Measurements from ENCODE around the gene YIPF3.
"Not testable (repeated sequence)": the region's sequence is repeated elsewhere in the genome, so short reads cannot be mapped to it uniquely, and the experiment has no call there.

YIPF3 gene

DNA sequence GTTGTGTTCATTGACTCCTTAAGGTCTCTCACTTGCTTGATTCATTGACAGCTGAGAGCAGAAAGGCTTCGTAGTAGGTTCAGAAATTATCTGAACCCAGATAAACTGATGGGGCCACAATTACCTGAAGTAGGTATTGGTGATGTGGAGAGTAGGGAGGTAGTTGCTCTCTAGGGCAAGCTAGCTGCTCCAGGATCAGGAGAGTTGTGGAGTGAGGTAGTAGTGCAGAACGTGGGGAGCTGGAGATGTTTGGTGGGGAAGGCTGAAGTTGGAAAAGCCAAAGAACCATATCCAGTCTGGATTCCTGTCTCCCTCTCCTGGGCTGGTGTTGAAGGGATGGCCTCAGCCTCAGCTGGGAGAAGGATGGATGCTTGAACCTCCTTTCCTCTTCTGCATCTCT lies 23.5 kb downstream of the YIPF3 start:
- DNase-seq (ENCODE audit: low read depth): no peak

DNA sequence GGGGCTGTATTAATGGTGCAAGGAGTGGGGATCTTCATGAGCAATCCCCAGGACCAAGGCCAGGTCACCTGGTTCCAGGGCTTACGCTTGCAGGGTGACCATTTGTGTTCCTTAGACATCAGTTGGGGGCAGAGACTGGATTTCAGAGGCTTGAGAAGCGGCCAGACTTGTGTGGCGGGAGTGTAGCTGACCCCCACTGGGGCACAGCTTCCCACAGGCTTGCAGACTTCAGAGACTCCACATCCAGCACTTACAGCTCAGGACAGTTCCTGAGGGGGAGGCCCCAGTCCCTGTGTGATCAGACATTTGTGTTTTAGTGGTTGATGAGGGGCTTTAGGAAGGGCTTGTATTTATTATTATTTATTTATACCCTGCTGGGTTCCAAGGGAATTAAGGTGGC lies 24.1 kb downstream of the YIPF3 start:
- DNase-seq (ENCODE audit: low read depth): no peak

DNA sequence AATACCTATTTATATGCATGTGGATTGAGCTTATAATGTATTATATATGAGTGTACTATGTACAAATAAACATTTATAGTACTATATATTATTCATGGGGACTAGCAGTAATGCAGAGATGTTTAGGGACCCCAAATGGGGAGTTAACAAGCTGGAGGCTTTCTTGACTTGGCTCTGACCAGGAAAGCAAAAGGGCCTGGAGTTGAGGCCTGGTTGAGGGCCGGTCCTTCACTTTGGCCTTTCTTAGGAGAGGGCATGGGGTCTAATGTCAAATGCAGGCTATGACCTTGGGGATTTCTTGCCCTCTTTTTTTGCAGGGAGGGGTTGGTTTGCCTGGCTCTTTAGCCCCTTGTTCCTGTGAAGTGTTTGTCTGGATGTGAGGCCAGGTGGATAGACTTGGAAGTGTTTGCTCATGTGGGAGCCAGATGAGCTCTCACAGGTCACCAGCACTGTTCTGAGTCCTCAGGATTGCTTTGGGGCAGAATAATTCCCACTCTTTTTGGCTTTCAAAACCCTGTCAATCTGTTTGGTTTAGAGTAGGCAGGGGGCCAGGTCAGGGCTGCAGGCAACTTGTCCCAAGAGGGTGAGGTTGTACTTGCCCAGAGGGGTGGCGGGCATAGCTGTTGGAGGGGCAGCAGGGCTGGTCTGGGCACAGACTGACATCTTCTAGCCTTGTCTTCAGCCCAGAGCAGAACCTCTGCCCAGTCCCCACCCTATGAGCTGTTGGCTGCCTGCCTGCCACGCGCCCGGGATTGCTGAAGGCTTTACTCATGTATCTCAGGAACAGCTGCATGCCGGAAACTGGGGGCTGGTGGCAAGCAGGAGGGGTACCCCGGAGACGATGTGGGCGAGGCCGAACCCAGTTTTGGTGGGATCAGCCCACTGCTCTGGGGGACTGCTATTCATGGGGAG lies 24.7 kb downstream of the YIPF3 start:
- DNase-seq (ENCODE audit: low read depth): no peak

DNA sequence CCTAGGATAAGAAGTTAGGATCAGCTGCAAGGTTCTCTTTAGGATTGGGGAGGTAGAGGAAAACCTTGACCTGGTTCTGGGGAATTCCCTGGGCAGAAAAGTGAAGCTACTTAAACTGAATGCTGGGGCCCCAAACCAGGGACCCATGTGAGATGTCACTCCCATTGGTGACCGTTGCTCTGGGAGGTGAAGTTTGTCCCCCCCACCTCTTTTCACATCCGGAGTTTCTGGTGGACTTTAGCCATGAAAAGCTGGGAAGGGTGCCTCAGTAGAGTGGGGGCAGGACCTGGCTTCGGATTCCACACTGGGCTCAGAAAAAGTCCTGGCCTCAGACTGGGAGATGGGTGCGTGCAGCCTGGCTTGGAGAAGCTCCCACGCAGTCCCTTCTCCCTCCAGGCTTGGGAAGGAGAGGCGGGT lies 26.2 kb downstream of the YIPF3 start:
- DNase-seq (ENCODE audit: low read depth): no peak

DNA sequence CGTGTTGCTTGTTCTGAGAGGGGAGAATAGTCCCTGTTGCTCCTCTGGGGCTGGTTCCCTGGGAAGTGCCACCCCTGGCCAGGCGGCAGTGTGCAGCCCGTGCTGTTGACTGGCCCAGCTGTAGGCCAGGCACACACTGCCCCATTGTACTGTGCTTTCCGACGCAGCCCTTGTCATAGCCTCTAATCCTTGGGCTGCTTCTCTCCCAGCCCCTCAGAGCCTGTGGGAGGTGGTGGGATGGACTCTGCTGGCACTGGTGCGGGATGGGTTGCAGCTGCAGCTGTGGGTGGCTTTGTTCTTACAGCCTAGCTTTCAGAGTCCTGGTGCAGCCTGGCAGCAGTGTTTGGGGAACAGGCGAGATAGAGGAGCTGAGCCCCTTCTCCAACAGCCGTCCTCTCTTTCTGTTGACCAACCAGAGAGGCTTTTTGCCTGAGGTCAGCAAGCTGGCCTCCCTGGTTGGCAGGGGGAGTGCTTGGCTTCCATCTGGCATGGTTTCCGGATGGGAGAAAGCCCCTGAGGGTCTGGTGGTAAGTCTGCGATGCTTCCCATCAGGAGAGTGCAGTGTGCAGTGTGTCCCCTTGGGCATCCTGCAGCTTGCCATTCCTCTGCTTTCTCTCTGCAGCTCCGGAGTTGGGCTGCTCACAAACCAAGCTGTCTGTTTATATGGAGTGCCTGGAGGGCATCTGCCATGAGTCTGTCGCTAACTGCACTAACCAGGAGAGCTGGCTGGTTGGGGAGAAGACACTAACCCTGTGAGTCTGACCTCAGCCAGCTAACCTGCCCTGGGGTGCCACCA lies 27.3 kb downstream of the YIPF3 start:
- no peak for DNase-seq (ENCODE audit: low read depth)

DNA sequence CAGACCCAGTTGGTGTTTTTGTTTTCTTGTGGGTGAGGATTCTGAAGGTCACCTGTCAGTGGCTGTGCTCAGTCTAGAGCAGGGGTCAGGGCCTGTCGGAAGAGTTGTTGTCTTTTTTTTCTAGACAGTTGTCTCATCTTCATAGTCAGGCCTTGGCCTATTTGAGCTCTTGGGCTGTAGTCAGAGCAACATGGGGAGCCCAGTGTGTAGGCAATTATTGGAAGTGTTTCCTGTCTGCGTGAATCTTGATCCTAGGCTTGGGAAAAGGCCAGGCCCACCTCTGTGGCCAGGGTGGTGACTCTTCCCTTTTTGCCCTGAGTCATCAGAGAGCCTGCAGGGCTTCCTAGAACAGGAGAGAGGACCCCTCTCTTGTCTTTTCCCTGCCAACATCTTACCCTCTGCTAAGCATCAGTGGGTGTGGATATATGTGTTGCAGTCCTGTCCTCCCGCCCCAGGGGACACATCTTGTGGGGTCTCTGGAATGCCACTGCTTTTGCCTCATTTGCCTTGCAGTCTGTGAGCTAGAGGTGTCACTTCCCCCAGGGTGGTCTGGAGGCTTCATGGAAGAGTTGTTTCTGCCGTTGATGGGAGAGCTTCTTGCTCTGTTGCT lies 28.0 kb downstream of the YIPF3 start:
- DNase-seq (ENCODE audit: low read depth): no peak

DNA sequence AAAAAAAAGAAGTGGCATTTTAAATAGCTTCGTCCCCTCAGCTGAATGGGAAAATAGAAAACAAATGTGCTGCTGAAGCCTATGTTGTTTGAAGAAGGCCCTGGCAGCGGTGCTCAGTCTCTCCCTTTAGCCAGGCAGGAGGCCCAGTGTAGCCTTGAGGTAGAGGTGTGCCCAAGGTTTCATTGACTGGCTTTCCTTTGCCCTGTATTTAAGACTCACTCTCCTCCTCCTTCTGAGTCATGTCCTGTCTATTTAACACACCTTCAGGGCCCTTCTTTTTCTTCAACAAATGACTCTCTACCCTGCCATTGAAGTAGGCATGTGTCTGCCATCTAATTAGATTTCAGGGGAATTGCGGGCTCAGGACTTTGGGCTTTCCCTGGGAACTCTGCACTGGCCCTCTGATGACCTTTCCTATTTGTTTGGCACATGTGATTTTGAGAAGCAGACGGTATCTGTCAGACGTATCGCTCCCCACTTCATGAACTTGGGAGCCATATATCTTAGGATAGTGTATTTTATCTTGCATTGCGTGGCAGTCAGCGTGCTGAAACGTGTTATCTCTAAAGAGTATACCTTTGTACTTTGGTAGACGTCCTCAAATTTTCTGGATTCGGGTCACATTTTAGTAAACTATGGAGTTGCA lies 35.0 kb downstream of the YIPF3 start:
- DNase-seq (ENCODE audit: low read depth): no peak

DNA sequence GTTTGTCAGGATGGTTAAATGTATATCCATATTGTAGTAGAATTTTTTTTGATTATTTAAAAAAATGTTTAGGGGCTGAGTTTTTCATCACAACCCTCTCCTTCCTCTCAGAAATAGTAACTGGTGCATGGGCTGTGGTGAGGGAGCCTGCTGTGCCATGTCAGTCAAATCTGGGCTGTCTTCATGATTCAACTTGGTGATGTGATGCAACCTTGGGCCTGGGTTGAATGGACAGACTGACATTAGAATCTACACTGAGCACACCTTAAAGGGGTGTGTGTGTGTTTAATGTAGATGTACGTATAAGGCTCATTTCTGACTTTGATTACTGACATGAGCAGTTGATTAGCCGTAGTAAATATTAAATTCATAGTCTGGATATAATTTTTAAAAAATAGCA lies 35.7 kb downstream of the YIPF3 start:
- DNase-seq (ENCODE audit: low read depth): no peak

DNA sequence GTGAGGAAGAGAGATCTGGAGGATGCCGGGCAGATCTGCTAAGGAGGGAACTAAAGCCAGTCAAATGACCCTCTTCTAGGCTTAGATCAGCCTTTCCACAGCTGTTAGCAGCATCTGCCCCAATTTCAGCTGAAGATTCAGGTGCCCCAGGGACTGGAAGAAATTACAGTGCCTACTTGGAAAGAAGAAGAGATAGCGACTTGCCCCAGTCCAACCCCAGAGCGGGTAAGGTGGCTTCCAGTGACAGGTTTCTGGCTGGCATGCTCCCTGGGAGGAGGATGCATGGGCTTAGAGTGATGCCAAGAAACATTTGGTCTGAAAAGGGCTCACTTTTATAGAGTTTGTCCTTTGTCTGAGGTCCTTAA lies 38.7 kb downstream of the YIPF3 start:
- no peak for DNase-seq (ENCODE audit: low read depth)

DNA sequence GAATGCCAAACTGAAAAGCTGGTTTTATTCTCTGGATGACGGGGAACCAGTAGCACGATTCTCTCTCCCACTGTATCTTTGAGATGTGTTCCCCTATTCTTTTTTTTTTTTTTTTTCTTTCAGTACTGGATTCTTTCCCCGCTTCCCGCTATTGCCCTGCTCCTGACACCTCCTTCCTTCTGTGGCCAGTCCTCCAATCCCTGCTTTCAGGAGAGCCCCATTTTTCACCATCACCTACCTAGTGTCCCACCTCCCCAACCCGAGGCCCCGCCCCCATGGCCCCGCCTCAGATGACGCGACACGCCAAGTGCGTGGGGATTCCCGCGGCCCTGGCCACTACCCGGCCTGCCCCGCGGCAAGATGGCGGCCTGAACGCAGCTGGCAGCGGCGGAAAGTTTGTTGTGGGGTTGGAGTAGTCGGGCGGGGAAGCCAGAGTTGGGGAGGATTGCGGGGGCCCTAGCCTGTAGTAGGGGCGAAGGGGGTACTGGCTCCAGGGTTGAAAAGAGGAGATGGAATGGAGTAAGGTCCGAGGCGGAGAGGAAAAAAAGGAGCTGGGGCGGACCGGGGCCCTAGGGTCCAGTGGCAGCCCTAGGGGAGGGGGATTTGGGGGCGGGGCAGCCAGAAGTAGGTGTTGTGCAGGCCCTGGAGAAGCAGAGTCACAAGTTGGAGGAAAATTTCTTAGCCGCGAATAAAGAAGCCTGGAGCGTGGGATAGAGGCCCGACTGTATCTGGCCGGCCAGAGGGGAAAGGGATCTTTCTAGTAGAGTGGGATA lies 39.3 kb downstream of the YIPF3 start, which contains the start of gene TJAP1:
TSS of gene TJAP1 (plus strand) at position 336 of the 773 bp plus-strand sequence. CDS start 21,432 bp downstream, outside the sequence.
- DNase-seq (ENCODE audit: low read depth): peak; percentile 94

DNA sequence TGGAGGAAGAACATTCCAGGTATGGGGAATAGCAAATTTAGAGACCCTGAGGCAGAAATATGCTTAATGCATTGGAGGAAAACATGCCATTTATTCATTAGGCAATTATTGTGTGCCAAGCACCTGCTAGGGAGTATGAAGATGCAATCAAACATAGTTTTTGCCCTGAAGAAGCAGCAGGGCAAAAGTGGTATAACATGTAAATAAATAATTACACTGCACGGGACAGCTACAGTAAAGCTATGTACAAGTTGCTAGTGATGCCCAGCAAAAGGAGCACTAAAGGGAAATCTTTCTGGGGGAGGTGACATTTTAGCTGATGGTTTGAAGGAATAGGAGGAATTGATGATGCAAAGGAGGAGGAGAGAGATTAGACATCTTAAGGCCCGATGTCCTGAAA lies 40.0 kb downstream of the YIPF3 start:
- no peak for DNase-seq (ENCODE audit: low read depth)

DNA sequence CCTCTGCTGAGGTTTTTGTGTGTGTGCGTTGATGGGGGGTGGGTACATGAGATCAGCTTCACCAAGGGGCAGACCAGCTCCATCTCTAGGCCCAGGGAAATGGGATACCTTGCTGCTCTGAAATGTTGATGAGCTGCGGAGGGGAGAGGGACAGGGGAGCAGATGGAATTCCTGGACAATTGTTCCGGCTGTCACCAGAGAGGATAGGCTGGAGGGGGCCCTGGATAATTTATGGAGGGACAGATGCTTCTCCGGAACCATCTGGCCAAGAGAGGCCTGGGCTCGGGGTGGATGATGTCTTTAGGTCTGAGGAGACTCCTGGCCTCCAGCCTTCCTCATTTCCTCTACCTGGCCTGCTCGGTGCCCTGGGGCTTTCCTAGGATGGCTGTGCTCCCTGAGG lies 41.2 kb downstream of the YIPF3 start:
- DNase-seq (ENCODE audit: low read depth): no peak

DNA sequence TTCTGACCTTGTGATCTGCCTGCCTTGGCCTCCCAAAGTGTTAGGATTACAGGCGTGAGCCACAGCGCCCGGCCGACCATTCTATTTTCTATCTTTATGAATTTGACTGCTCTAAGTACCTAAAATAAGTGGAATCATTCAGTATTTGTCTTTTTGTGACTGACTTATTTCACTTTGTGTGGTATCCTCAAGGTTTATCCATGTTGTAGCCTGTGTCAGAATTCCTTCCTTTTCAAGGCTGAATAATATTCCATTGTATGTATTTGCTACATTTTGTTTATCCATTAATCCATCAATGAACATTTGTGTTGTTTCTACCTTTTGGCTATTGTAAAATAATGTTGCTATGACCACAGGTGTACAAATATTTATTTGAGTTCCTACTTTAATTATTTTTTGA lies 44.2 kb downstream of the YIPF3 start:
- DNase-seq (ENCODE audit: low read depth): no peak

DNA sequence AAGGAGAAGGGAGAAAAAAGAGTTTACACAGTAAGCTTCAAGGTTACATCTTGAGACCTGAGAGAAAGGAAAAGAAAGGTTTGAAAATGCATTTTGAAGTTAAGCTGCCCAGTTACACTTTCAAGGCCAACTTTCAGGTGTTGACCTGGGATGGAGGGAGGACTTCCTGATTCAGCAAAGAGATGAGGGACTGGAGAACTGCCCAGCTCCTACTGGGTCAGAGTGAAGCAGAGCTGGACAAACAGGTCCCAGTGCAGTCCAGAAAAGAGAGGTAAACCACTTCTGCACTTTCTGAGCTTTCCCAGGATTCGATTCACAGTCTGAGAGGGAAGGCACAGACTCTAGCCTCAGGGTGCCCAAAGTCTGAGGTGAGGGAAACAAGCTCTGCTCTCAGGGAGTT lies 45.3 kb downstream of the YIPF3 start:
- DNase-seq (ENCODE audit: low read depth): no peak

DNA sequence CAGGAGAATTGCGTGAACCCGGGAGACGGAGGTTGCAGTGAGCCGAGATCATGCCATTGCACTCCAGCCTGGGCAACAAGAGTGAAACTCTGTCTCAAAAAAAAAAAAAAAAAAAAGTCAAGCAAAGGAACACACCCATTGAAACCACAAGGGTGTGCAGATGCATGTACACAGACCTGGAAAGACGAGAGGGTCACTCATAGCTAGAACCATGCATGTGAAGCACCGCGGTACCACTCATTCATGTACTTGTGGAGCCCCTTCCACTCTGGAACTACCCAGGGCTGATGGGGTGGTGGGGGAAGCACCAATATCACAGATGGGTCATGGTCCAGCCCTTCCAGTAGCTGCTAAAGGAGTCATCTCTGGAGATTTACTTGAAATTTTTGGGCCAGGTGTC lies 46.8 kb downstream of the YIPF3 start:
- no peak for DNase-seq (ENCODE audit: low read depth)

DNA sequence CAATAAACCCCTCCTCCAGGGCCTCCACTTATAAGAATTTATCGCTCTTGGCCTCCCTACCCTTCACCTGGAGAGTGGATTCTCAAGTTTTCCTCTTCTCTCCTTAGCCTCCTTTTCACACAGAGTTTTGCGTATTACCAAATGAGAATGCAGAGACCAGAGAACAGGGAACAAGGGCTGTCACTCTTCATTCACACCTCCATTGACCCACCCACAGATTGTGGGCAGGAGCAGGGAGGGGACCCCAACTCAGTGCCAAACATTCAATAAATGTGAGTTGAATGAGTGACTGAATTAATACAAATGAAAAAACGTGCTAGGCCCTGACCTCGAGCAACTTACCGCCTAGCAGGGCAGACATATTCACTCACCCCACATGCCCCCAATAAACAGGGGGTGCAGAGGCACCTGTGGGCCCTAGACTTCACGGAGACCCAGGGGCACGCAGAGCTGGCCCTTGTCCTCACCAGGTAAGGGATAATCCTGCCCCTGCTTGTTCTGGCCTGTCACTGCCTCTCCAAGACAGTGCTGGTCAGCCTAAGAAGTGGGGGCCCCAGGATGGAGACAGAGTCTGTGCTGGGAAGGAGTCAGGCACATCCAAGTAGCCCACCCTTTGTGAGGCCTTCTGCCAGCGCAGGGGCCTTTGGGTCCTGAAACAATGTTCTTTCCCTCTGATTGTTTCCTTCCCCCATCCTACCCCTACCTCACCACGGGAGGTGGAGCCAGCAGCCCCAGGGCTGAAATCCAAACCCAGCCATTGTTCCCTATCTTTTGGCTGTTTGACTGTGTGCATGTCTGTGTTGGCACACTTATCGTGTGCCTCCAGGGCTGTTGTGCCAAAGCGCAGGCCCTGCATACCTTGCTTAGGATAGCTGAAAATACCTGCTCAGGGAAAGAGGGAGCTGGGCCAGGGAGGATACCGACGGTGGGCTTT lies 47.7 kb downstream of the YIPF3 start:
- no peak for DNase-seq (ENCODE audit: low read depth)

DNA sequence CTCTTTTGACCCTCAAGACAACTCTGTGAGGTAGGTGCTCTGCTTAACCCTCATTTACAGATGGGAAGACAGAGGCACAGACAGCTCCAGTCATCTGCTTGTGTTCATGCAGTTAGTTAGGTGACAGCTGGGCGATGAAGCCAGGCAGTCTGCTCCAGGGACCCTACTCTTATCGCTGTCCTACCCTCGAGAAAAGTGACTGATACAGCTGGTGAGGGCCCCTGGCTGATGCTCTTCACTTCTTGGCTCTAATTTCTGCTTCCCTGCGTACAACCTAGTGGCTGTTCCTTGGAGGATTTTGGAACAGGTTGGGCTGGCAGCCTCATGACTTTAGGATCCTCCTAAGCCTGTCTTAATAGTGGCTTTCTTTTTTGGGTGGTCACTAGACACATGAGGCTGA lies 48.5 kb downstream of the YIPF3 start:
- DNase-seq (ENCODE audit: low read depth): no peak

DNA sequence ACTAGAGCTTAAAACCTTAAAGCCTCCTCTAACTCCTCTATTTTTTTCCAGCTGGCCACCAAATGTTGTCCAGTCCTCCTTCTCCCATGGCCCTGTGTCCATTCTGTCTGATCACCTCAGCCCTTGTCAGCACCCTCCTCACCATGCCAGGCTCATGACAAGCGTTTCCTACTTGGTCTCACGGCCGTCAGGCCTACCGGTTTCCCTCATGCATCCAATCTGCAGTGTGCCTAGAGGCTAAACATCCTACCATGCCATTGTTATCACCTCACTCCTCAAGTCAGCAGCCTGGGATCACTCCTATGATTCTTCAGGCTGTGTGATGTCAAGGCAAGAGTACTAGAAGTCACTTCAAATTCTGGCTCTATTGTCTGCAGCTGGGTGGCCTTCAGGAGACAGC lies 49.0 kb downstream of the YIPF3 start:
- no peak for DNase-seq (ENCODE audit: low read depth)

DNA sequence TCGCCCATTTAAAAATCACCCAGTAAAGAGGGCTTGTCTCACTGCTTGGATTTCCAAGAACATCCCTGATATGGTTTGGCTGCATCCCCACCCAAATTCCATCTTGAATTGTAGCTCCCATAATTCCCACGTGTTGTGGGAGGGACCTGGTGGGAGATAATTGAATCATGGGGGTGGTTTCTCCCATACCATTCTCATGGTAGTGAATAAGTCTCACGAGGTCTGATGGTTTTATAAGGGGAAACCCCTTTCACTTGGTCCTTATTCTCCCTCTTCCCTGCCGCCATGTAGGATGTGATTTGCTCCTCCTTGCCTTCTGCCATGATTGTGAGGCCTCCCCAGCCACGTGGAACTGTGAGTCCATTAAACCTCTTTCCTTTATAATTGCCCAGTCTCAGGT lies 49.5 kb downstream of the YIPF3 start:
- not testable (repeated sequence) for DNase-seq (ENCODE audit: low read depth)

DNA sequence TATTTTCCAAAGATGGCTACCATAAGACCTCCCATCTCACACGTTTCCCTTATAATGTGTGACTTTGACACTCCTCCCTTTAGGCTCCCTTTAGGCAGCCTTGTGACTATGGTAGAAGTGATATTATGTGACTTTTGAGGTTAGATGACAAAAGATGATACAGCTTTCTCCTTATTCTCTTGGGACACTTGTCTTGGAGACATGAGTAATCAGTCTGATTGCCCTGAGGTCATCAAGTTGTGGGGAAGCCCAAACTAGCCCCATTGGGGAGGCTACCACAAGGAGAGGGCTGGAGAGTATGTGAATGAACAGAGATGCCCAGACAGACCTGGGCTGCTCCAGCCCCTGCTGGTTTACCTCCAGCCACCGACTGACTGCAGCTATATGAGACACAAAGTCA lies 50.8 kb downstream of the YIPF3 start:
- DNase-seq (ENCODE audit: low read depth): no peak
